ENCODE results near the gene ING4.

- no peak for TF ChIP-seq CTCF (IDR thresholded peaks at IDR 0.05 in 4 of 5, conservative IDR thresholded peaks at IDR 0.05 in 1 of 5)
- TF ChIP-seq POLR2A (IDR thresholded peaks at IDR 0.05) = no peak
These were observed 365 bp downstream of the ING4 start for GRCh38 chr12:6662602-6662905.
